Measurements from ENCODE around the gene CD109. TPM values are rescaled to one million over a fixed set of nuclear protein-coding genes. Genes with fewer than 3 reads are reported as not detected.

CD109 gene
- total and polyA plus RNA-seq, 10 donors = 0.17 to 6.9 (median 3.8) TPM

- TF ChIP-seq POLR2A (IDR thresholded peaks at IDR 0.05) (no peak), POLR2AphosphoS5 (IDR thresholded peaks at IDR 0.05) (no peak), CTCF (IDR thresholded peaks at IDR 0.05 in 8 of 11, conservative IDR thresholded peaks at IDR 0.05 in 3 of 11) (no peak)
- H3K4me3 ChIP-seq = no peak overlapping the region
- no peaks in the 10 kb centered on the region for H3K4me1 ChIP-seq
- no peak for DNase-seq
- H3K9me3 ChIP-seq = no peaks in the 10 kb centered on the region
- 40 to 59% (median 53%) methylated on average over 1 of the region's 1 CpG for WGBS, 5 donors
- intact Hi-C loops (cut with DNase I; ENCODE audit: low total_unique reads) = no loop called here
- no peak overlapping the region for H3K27ac ChIP-seq
- H3K27me3 ChIP-seq (replicated peaks in 1 of 7) = no peaks in the 10 kb centered on the region
- no peaks in the 10 kb centered on the region for H3K36me3 ChIP-seq
Measured at GRCh38 chr6:73774311-73774774, 78.3 kb downstream of the CD109 start.

GRCh38 chr6:73779943-73780342, 83.9 kb downstream of the CD109 start:
- no peaks in the 10 kb centered on the region for H3K9me3 ChIP-seq
- intact Hi-C loops (cut with DNase I; ENCODE audit: low total_unique reads) = no loop called here

GRCh38 chr6:73782911-73783310, 86.9 kb downstream of the CD109 start:
- 72 to 100% (median 88%) methylated on average over 1 of the region's 1 CpG for WGBS, 5 donors
- TF ChIP-seq CTCF (IDR thresholded peaks at IDR 0.05 in 8 of 11, conservative IDR thresholded peaks at IDR 0.05 in 3 of 11) = no peak
- TF ChIP-seq POLR2AphosphoS5 (IDR thresholded peaks at IDR 0.05) = no peak
- no peak for TF ChIP-seq POLR2A (IDR thresholded peaks at IDR 0.05)
- no peaks in the 10 kb centered on the region for H3K36me3 ChIP-seq
- no peak for DNase-seq
- H3K4me1 ChIP-seq = no peaks in the 10 kb centered on the region
- no peak overlapping the region for H3K27ac ChIP-seq
- no peaks in the 10 kb centered on the region for H3K27me3 ChIP-seq (replicated peaks in 1 of 7)
- H3K4me3 ChIP-seq = no peak overlapping the region
- intact Hi-C loops (cut with DNase I; ENCODE audit: low total_unique reads) = no loop called here
- no peaks in the 10 kb centered on the region for H3K9me3 ChIP-seq

More at GRCh38 chr6:73779943-73780342, 83.9 kb downstream of the CD109 start:
- TF ChIP-seq POLR2A (IDR thresholded peaks at IDR 0.05) (no peak), POLR2AphosphoS5 (IDR thresholded peaks at IDR 0.05) (no peak), CTCF (IDR thresholded peaks at IDR 0.05 in 8 of 11, conservative IDR thresholded peaks at IDR 0.05 in 3 of 11) (no peak)
- no peaks in the 10 kb centered on the region for H3K36me3 ChIP-seq
- no peak overlapping the region for H3K27ac ChIP-seq
- no peaks in the 10 kb centered on the region for H3K4me1 ChIP-seq
- H3K4me3 ChIP-seq = no peak overlapping the region
- DNase-seq = no peak
- H3K27me3 ChIP-seq (replicated peaks in 1 of 7) = no peaks in the 10 kb centered on the region

GRCh38 chr6:73784726-73785505, 88.9 kb downstream of the CD109 start:
- WGBS, 5 donors = 85 to 94% (median 91%) methylated on average over 3 of the region's 3 CpGs
- Histone ChIP-seq H3K36me3 (no peaks in the 10 kb centered on the region), H3K27ac (no peak overlapping the region), H3K9me3 (no peaks in the 10 kb centered on the region), H3K4me1 (no peaks in the 10 kb centered on the region), H3K27me3 (replicated peaks in 1 of 7) (no peaks in the 10 kb centered on the region), H3K4me3 (no peak overlapping the region)
- TF ChIP-seq POLR2AphosphoS5 (IDR thresholded peaks at IDR 0.05) (no peak), CTCF (IDR thresholded peaks at IDR 0.05 in 8 of 11, conservative IDR thresholded peaks at IDR 0.05 in 3 of 11) (no peak), POLR2A (IDR thresholded peaks at IDR 0.05) (no peak)
- intact Hi-C loops (cut with DNase I; ENCODE audit: low total_unique reads) = no loop called here
- DNase-seq = no peak
